ACC112 (cell line): ENCODE results near the gene PUM1.
"Not testable (repeated sequence)": the region's sequence is repeated elsewhere in the genome, so short reads cannot be mapped to it uniquely, and the experiment has no call there.

Source experiments
- H2AFZ ChIP-seq: fragments of 200-600 bp; sonication (generic); one replicate; pipeline ENCODE4 v1.6.0; 2017; ENCODE audit warnings: antibody characterized with exemption, low read length; ENCODE audit not compliant: unreplicated experiment
- H3K27ac ChIP-seq: fragments of 200-600 bp; sonication (generic); 2 replicates; pipeline ENCODE4 v1.5.1; 2014; ENCODE audit warnings: low read depth, mild to moderate bottlenecking, antibody characterized with exemption, low read length, moderate library complexity
- H3K27me3 ChIP-seq: fragments of 200-600 bp; sonication (generic); 2 replicates; pipeline ENCODE4 v1.6.1; 2014; ENCODE audit warnings: mild to moderate bottlenecking, antibody characterized with exemption, low read length, moderate library complexity, mixed read lengths; ENCODE audit not compliant: insufficient read depth
- H3K36me3 ChIP-seq: fragments of 200-600 bp; sonication (generic); 2 replicates; pipeline ENCODE4 v1.6.1; 2016; ENCODE audit warnings: mild to moderate bottlenecking, antibody characterized with exemption, low read length, moderate library complexity, mixed read lengths; ENCODE audit not compliant: insufficient read depth
- H3K4me1 ChIP-seq: fragments of 200-600 bp; sonication (generic); one replicate; pipeline ENCODE4 v1.6.1; 2016; ENCODE audit warnings: low read length, mixed read lengths; ENCODE audit not compliant: insufficient read depth, unreplicated experiment, control insufficient read depth
- H3K4me3 ChIP-seq: fragments of 200-600 bp; sonication (generic); 2 replicates; pipeline ENCODE4 v1.5.1; 2014; ENCODE audit warnings: mild to moderate bottlenecking, low read depth, low read length
- H3K79me2 ChIP-seq: fragments of 200-600 bp; sonication (generic); one replicate; pipeline ENCODE4 v1.6.0; 2016; ENCODE audit warnings: low read length; ENCODE audit not compliant: control insufficient read depth, unreplicated experiment, insufficient read depth

The PUM1 gene

GRCh38 chr1:31043631-31044030, 21.9 kb downstream of the PUM1 start:
- Histone ChIP-seq H3K27me3 (no peaks in the 10 kb centered on the region), H3K79me2 (peaks cover 85% of the 10 kb centered on the region), H3K27ac (no peak overlapping the region), H3K36me3 (peaks cover 12% of the 10 kb centered on the region), H3K4me1 (peaks cover 15% of the 10 kb centered on the region), H2AFZ (no peak overlapping the region), H3K4me3 (no peak overlapping the region)

- H3K27me3 ChIP-seq, result no peaks in the 10 kb centered on the region
- H3K79me2 ChIP-seq, result peaks cover 90% of the 10 kb centered on the region
- H3K36me3 ChIP-seq, result peaks cover 12% of the 10 kb centered on the region
- H3K27ac ChIP-seq, result no peak overlapping the region
- no peak overlapping the region for H3K4me3 ChIP-seq
- H2AFZ ChIP-seq, result no peak overlapping the region
- H3K4me1 ChIP-seq, result peaks cover 25% of the 10 kb centered on the region
Measured at GRCh38 chr1:31042656-31043055, 22.9 kb downstream of the PUM1 start.

GRCh38 chr1:31041529-31041928, 24.0 kb downstream of the PUM1 start:
- peaks cover 35% of the 10 kb centered on the region for H3K4me1 ChIP-seq
- H2AFZ ChIP-seq, result no peak overlapping the region
- H3K36me3 ChIP-seq, result peaks cover 18% of the 10 kb centered on the region
- no peaks in the 10 kb centered on the region for H3K27me3 ChIP-seq
- peaks cover 90% of the 10 kb centered on the region for H3K79me2 ChIP-seq
- no peak overlapping the region for H3K27ac ChIP-seq
- H3K4me3 ChIP-seq, result no peak overlapping the region

- peaks cover 21% of the 10 kb centered on the region for H3K36me3 ChIP-seq
- peaks cover 35% of the 10 kb centered on the region for H3K4me1 ChIP-seq
- H3K4me3 ChIP-seq, result no peak overlapping the region
- H3K27me3 ChIP-seq, result no peaks in the 10 kb centered on the region
- no peak overlapping the region for H2AFZ ChIP-seq
- H3K27ac ChIP-seq, result 0 out of 2 replicates have a peak overlapping the region, but pooled peaks have one; percentile 10
- peaks cover 90% of the 10 kb centered on the region for H3K79me2 ChIP-seq
Measured at GRCh38 chr1:31040038-31040437, 25.5 kb downstream of the PUM1 start.

- H2AFZ ChIP-seq, H3K4me3 ChIP-seq, H3K27me3 ChIP-seq: not testable (repeated sequence)
- H3K79me2 ChIP-seq, result peaks cover 93% of the 10 kb centered on the region
- peaks cover 35% of the 10 kb centered on the region for H3K4me1 ChIP-seq
- peaks cover 28% of the 10 kb centered on the region for H3K36me3 ChIP-seq
- H3K27ac ChIP-seq, result peak overlapping the region; percentile 79
Measured at GRCh38 chr1:31038935-31039334, 26.6 kb downstream of the PUM1 start.

GRCh38 chr1:31038360-31038759, 27.2 kb downstream of the PUM1 start:
- peaks cover 24% of the 10 kb centered on the region for H3K36me3 ChIP-seq
- H3K27ac ChIP-seq, result peak overlapping the region; percentile 79
- peaks cover 93% of the 10 kb centered on the region for H3K79me2 ChIP-seq
- H2AFZ ChIP-seq, result no peak overlapping the region
- H3K4me3 ChIP-seq, result no peak overlapping the region
- H3K4me1 ChIP-seq, result peaks cover 35% of the 10 kb centered on the region
- H3K27me3 ChIP-seq, result no peaks in the 10 kb centered on the region

GRCh38 chr1:31036749-31037500, 28.6 kb downstream of the PUM1 start:
- Histone ChIP-seq H3K36me3 (peaks cover 16% of the 10 kb centered on the region; the same call in 1 of the 2 replicates), H3K79me2 (peaks cover 94% of the 10 kb centered on the region), H3K27ac (peak overlapping the region; percentile 38; the same call in 1 of the 2 replicates), H3K4me3 (no peak overlapping the region), H3K4me1 (peaks cover 35% of the 10 kb centered on the region), H2AFZ (no peak overlapping the region), H3K27me3 (no peaks in the 10 kb centered on the region)

GRCh38 chr1:31033598-31033997, 31.9 kb downstream of the PUM1 start:
- Histone ChIP-seq H2AFZ (no peak overlapping the region), H3K79me2 (peaks cover 99% of the 10 kb centered on the region), H3K27ac (no peak overlapping the region), H3K36me3 (peaks cover 25% of the 10 kb centered on the region; the same call in 1 of the 2 replicates), H3K4me1 (peaks cover 31% of the 10 kb centered on the region), H3K27me3 (no peaks in the 10 kb centered on the region), H3K4me3 (no peak overlapping the region)

- Histone ChIP-seq H3K4me3 (no peak overlapping the region), H3K4me1 (peaks cover 24% of the 10 kb centered on the region), H2AFZ (no peak overlapping the region), H3K79me2 (peaks cover 98% of the 10 kb centered on the region), H3K27me3 (no peaks in the 10 kb centered on the region), H3K27ac (no peak overlapping the region), H3K36me3 (peaks cover 35% of the 10 kb centered on the region)
Measured at GRCh38 chr1:31032266-31032665, 33.3 kb downstream of the PUM1 start.

- H3K79me2 ChIP-seq, result peaks cover 98% of the 10 kb centered on the region
- no peak overlapping the region for H3K27ac ChIP-seq
- no peak overlapping the region for H3K4me3 ChIP-seq
- peaks cover 18% of the 10 kb centered on the region for H3K4me1 ChIP-seq
- H3K27me3 ChIP-seq, result no peaks in the 10 kb centered on the region
- no peak overlapping the region for H2AFZ ChIP-seq
- peaks cover 30% of the 10 kb centered on the region for H3K36me3 ChIP-seq
Measured at GRCh38 chr1:31031330-31032143, 34.0 kb downstream of the PUM1 start.
